Natural killer cell (primary cell): ENCODE data around the gene MBD3L2B. TPM values are rescaled to one million over a fixed set of nuclear protein-coding genes. Genes with fewer than 3 reads are reported as not detected.

Experiments
- ATAC-seq, 3 donors: fragments of 150-1000 bp in 2 of 3; fragments of 200-7000 bp in 1 of 3; cut with Tn5 transposase; 1 replicate in 1 of 3; 2 replicates in 2 of 3; pipeline ENCODE4 v1.10.0; 2021; ENCODE audit warnings: mild to moderate bottlenecking in 2 of 3, moderate library complexity in 2 of 3
- DNase-seq, 2 donors: peaks; one replicate each; pipeline versions ENCODE4 v3.0.0 to v3.0.0-alpha.2; 2013 to 2021; ENCODE audit warnings: mixed read lengths in 1 of 2
- H3K27ac ChIP-seq: one replicate; pipeline ENCODE4 v1.5.1; 2013; ENCODE audit warnings: mild to moderate bottlenecking, low read length
- H3K27me3 ChIP-seq: one replicate; pipeline ENCODE4 v1.6.1; 2013; ENCODE audit warnings: low read length; ENCODE audit not compliant: control insufficient read depth, insufficient read depth
- H3K36me3 ChIP-seq: one replicate; pipeline ENCODE4 v1.6.1; 2013; ENCODE audit warnings: low read length; ENCODE audit not compliant: control insufficient read depth, insufficient read depth
- H3K4me1 ChIP-seq: one replicate; pipeline ENCODE4 v1.6.1; 2013; ENCODE audit warnings: low read length; ENCODE audit not compliant: control insufficient read depth, insufficient read depth
- H3K4me3 ChIP-seq: one replicate; pipeline ENCODE4 v1.5.1; 2013; ENCODE audit warnings: low read length
- H3K9me3 ChIP-seq: one replicate; pipeline ENCODE4 v1.6.1; 2013; ENCODE audit warnings: low read length; ENCODE audit not compliant: control insufficient read depth, insufficient read depth
- H3K27ac Mint-ChIP-seq, 2 donors: one replicate each; pipeline ENCODE4 v1.8.0; 2022; ENCODE audit warnings: mild to moderate bottlenecking in 2 of 2, mixed read lengths in 2 of 2, moderate library complexity in 1 of 2
- H3K27me3 Mint-ChIP-seq, 2 donors: one replicate each; pipeline ENCODE4 v1.8.0; 2022; ENCODE audit warnings: low read depth in 2 of 2, mixed read lengths in 2 of 2
- H3K36me3 Mint-ChIP-seq: one replicate; pipeline ENCODE4 v1.8.0; 2022; ENCODE audit warnings: mixed read lengths
- H3K4me1 Mint-ChIP-seq, 2 donors: one replicate each; pipeline ENCODE4 v1.8.0; 2022; ENCODE audit warnings: mixed read lengths in 2 of 2
- H3K4me3 Mint-ChIP-seq: one replicate; pipeline ENCODE4 v1.8.0; 2022; ENCODE audit warnings: mild to moderate bottlenecking, moderate library complexity, mixed read lengths
- H3K9me3 Mint-ChIP-seq, 2 donors: one replicate each; pipeline ENCODE4 v1.8.0; 2022; ENCODE audit warnings: mixed read lengths in 2 of 2
- CTCF ChIP-seq: fragments of 200-600 bp; IDR thresholded peaks from one replicate; pipeline ENCODE4 v1.8.0; 2022; ENCODE audit warnings: antibody characterized with exemption
- WGBS: methylation state at CpG from one replicate; pipeline ENCODE4 v1.1.7; 2013; ENCODE audit warnings: missing lambda C conversion rate; ENCODE audit not compliant: insufficient coverage; 5-methylcytosine and 5-hydroxymethylcytosine counted together
- intact Hi-C: fragments of 100-400 bp; cut with micrococcal nuclease; formaldehyde crosslinking; loops from one replicate; pipeline ENCODE4 v1.14.2; 2022
- total RNA-seq, 4 donors: library from RNA; stranded (reverse); fragments of 120-200 nt in 1 of 4; gene quantifications; one replicate each; pipeline versions ENCODE4 v1.2.3 to v1.2.4, GENCODE V29; 2013 to 2022

The MBD3L2B gene
- total RNA-seq, 3 donors from 2014 or later (not counting 1 experiment from before 2014, with no cell fraction given), result not detected

- no peaks in the 10 kb centered on the region for H3K9me3 Mint-ChIP-seq
- 95% methylated on average over 13 of the region's 18 CpGs for WGBS
- peaks cover 0 to 7% of the 10 kb centered on the region in 2 donors for H3K4me1 Mint-ChIP-seq
- peak; percentile 55 to 62 (median 61) for ATAC-seq
- no peaks in the 10 kb centered on the region for H3K9me3 ChIP-seq
- peaks cover 12 to 13% of the 10 kb centered on the region in 2 donors for H3K27me3 Mint-ChIP-seq
- no peak overlapping the region for H3K27ac ChIP-seq
- H3K4me1 ChIP-seq, result peaks cover 8% of the 10 kb centered on the region
- no peaks in the 10 kb centered on the region for H3K36me3 ChIP-seq
- peak in 1 of 2 donors; percentile 69 for DNase-seq
- no peak overlapping the region for H3K27ac Mint-ChIP-seq
- no peak overlapping the region for H3K4me3 ChIP-seq
- TF ChIP-seq CTCF, result peak; percentile 95
- no peaks in the 10 kb centered on the region for H3K36me3 Mint-ChIP-seq
- no peak overlapping the region for H3K4me3 Mint-ChIP-seq
- no peaks in the 10 kb centered on the region for H3K27me3 ChIP-seq
- intact Hi-C loops, result no loop called here
These were observed 16.8 kb downstream of the MBD3L2B start for GRCh38 chr19:7004313-7004931.

- Mint-ChIP-seq H3K27me3 (peaks cover 6 to 22% of the 10 kb centered on the region in 2 donors), H3K27ac (peak overlapping the region in 1 of 2 donors; percentile 6), H3K9me3 (no peaks in the 10 kb centered on the region), H3K4me3 (no peak overlapping the region), H3K36me3 (no peaks in the 10 kb centered on the region), H3K4me1 (no peaks in the 10 kb centered on the region)
- Histone ChIP-seq H3K9me3 (no peaks in the 10 kb centered on the region), H3K4me3 (no peak overlapping the region), H3K36me3 (no peaks in the 10 kb centered on the region), H3K4me1 (no peaks in the 10 kb centered on the region), H3K27me3 (no peaks in the 10 kb centered on the region), H3K27ac (no peak overlapping the region)
- intact Hi-C loops, result no loop called here
- TF ChIP-seq CTCF, result no peak
- WGBS, result 87% methylated on average over 1 of the region's 1 CpG
- DNase-seq, result no peak
- ATAC-seq, result no peak
These were observed 20.4 kb downstream of the MBD3L2B start for GRCh38 chr19:7000816-7001215.

GRCh38 chr19:7000333-7000732 is 20.9 kb downstream of the MBD3L2B start:
- no peak overlapping the region for H3K4me3 ChIP-seq
- Mint-ChIP-seq H3K9me3 (peaks cover 0 to 2% of the 10 kb centered on the region in 2 donors), H3K4me3 (no peak overlapping the region), H3K27me3 (peaks cover 6 to 22% of the 10 kb centered on the region in 2 donors), H3K4me1 (peaks cover 0 to 2% of the 10 kb centered on the region in 2 donors), H3K27ac (peak overlapping the region in 1 of 2 donors; percentile 29), H3K36me3 (no peaks in the 10 kb centered on the region)
- no peaks in the 10 kb centered on the region for H3K4me1 ChIP-seq
- H3K27me3 ChIP-seq, result no peaks in the 10 kb centered on the region
- no peak for DNase-seq
- WGBS, result 67% methylated on average over 3 of the region's 3 CpGs
- H3K9me3 ChIP-seq, result no peaks in the 10 kb centered on the region
- no peak for TF ChIP-seq CTCF
- ATAC-seq, result no peak
- intact Hi-C loops, result no loop called here
- H3K27ac ChIP-seq, result no peak overlapping the region
- no peaks in the 10 kb centered on the region for H3K36me3 ChIP-seq

GRCh38 chr19:6999933-7000332 is 21.3 kb downstream of the MBD3L2B start:
- no peak for TF ChIP-seq CTCF
- Mint-ChIP-seq H3K4me3 (no peak overlapping the region), H3K36me3 (no peaks in the 10 kb centered on the region), H3K9me3 (peaks cover 3 to 6% of the 10 kb centered on the region in 2 donors), H3K27ac (peak overlapping the region in 1 of 2 donors; percentile 29), H3K4me1 (peaks cover 0 to 6% of the 10 kb centered on the region in 2 donors), H3K27me3 (peaks cover 6 to 22% of the 10 kb centered on the region in 2 donors)
- ATAC-seq (no peak), DNase-seq (no peak)
- H3K27me3 ChIP-seq, result no peaks in the 10 kb centered on the region
- intact Hi-C loops, result no loop called here
- H3K4me1 ChIP-seq, result no peaks in the 10 kb centered on the region
- 92% methylated on average over 7 of the region's 7 CpGs for WGBS
- H3K9me3 ChIP-seq, result no peaks in the 10 kb centered on the region
- no peaks in the 10 kb centered on the region for H3K36me3 ChIP-seq
- H3K27ac ChIP-seq, result no peak overlapping the region
- H3K4me3 ChIP-seq, result no peak overlapping the region
